Measurements from ENCODE around the gene HSPA1L. TPM values are rescaled to one million over a fixed set of nuclear protein-coding genes. Genes with fewer than 3 reads are reported as not detected.

HSPA1L gene
- total and polyA plus RNA-seq, 2 donors (not counting 3 experiments of a cell fraction or from before 2014, with no cell fraction given), result 0.32 to 0.77 TPM

GRCh38 chr6:31847276-31847978, 32.3 kb upstream of the HSPA1L start:
- DNase-seq (ENCODE audit: low read depth, low spot score) (no peak), FAIRE-seq (no peak)
- H3K27me3 ChIP-seq (ENCODE audit: control insufficient read depth in 2 of 2, insufficient read depth in 2 of 2, low read length in 2 of 2), result no peaks in the 10 kb centered on the region
- H3K4me1 ChIP-seq (ENCODE audit: control insufficient read depth, extremely low read depth, insufficient read depth, low read length), result no peaks in the 10 kb centered on the region
- ChIA-PET CTCF (interaction anchor here (1.3 kb wide), 1 partner anchor 9 kb away, joined by 4 read pairs; no protein-coding TSS in a partner anchor), POLR2A (no interaction called here)
- no peak overlapping the region for H3K4me2 ChIP-seq (ENCODE audit: insufficient read depth, low read length)
- TF ChIP-seq CTCF (IDR thresholded peaks at IDR 0.05; ENCODE audit: extremely low read depth in 1 of 2, insufficient read depth in 1 of 2, low read depth in 1 of 2, low read length in 2 of 2) (no peak), FOS (IDR thresholded peaks at IDR 0.05; ENCODE audit: borderline replicate concordance, insufficient read depth, low read length) (no peak), JUN (IDR thresholded peaks at IDR 0.05; ENCODE audit: borderline replicate concordance, insufficient read depth, insufficient read length, low read depth) (no peak), MYC (IDR thresholded peaks at IDR 0.05; ENCODE audit: low read depth, low read length) (no peak)
- dilution Hi-C loops (cut with MboI; ENCODE audit: extremely low pct_ligation_motif_present, low sequenced_read_pairs) (no loop called here), intact Hi-C loops (cut with micrococcal nuclease) (no loop called here)
- H3K4me3 ChIP-seq (replicated peaks in 1 of 3; ENCODE audit: insufficient read depth in 1 of 3, low read depth in 1 of 3, low read length in 3 of 3), result no peak overlapping the region
- no peaks in the 10 kb centered on the region for H3K9me1 ChIP-seq (replicated peaks; ENCODE audit: control insufficient read depth, extremely low read depth, insufficient read depth, low read length)
- no peak overlapping the region for H3K27ac ChIP-seq (ENCODE audit: insufficient read depth, low read depth, low read length)
- H3K79me2 ChIP-seq (ENCODE audit: control insufficient read depth, insufficient read depth, low read length), result no peaks in the 10 kb centered on the region
- H4K20me1 ChIP-seq (replicated peaks; ENCODE audit: control insufficient read depth, extremely low read depth, insufficient read depth, low read length), result no peaks in the 10 kb centered on the region
- BruUV-seq (replicated peaks), result no TSS peak
- no peak overlapping the region for H3K9ac ChIP-seq (replicated peaks; ENCODE audit: extremely low read depth, insufficient read depth, low read length)
- H3K9me3 ChIP-seq (replicated peaks; ENCODE audit: control insufficient read depth, insufficient read depth, low read length), result no peaks in the 10 kb centered on the region
- no peak overlapping the region for H2AFZ ChIP-seq (ENCODE audit: low read depth, low read length)
- H3K36me3 ChIP-seq (ENCODE audit: control insufficient read depth in 2 of 2, extremely low read depth in 1 of 2, insufficient read depth in 2 of 2, low read length in 2 of 2), result no peaks in the 10 kb centered on the region

GRCh38 chr6:31844507-31844906, 29.4 kb upstream of the HSPA1L start:
- Histone ChIP-seq H3K4me2 (ENCODE audit: insufficient read depth, low read length) (no peak overlapping the region), H4K20me1 (replicated peaks; ENCODE audit: control insufficient read depth, extremely low read depth, insufficient read depth, low read length) (no peaks in the 10 kb centered on the region), H3K4me3 (replicated peaks in 1 of 3; ENCODE audit: insufficient read depth in 1 of 3, low read depth in 1 of 3, low read length in 3 of 3) (no peak overlapping the region), H3K27ac (ENCODE audit: insufficient read depth, low read depth, low read length) (no peak overlapping the region), H3K9me1 (replicated peaks; ENCODE audit: control insufficient read depth, extremely low read depth, insufficient read depth, low read length) (no peaks in the 10 kb centered on the region), H3K9ac (replicated peaks; ENCODE audit: extremely low read depth, insufficient read depth, low read length) (no peak overlapping the region), H3K9me3 (replicated peaks; ENCODE audit: control insufficient read depth, insufficient read depth, low read length) (no peaks in the 10 kb centered on the region), H2AFZ (ENCODE audit: low read depth, low read length) (no peak overlapping the region), H3K79me2 (ENCODE audit: control insufficient read depth, insufficient read depth, low read length) (no peaks in the 10 kb centered on the region), H3K4me1 (ENCODE audit: control insufficient read depth, extremely low read depth, insufficient read depth, low read length) (no peaks in the 10 kb centered on the region), H3K36me3 (ENCODE audit: control insufficient read depth in 2 of 2, extremely low read depth in 1 of 2, insufficient read depth in 2 of 2, low read length in 2 of 2) (peaks cover 6 to 10% of the 10 kb centered on the region in 2 experiments), H3K27me3 (ENCODE audit: control insufficient read depth in 2 of 2, insufficient read depth in 2 of 2, low read length in 2 of 2) (no peaks in the 10 kb centered on the region)
- ChIA-PET CTCF (interaction anchor here (0.6 to 1.7 kb wide), 2 partner anchors 12 to 247 kb away, joined by 3 read pairs; no protein-coding TSS in a partner anchor), POLR2A (interaction anchor here (1.0 to 1.1 kb wide), 2 partner anchors 18 to 29 kb away, joined by 3 read pairs; partner anchors contain the start of genes HSPA1A, HSPA1L and NEU1)
- BruUV-seq (replicated peaks), result no TSS peak
- DNase-seq (ENCODE audit: low read depth, low spot score), result no peak
- no peak for FAIRE-seq
- intact Hi-C loops (cut with micrococcal nuclease), result no loop called here
- TF ChIP-seq JUN (IDR thresholded peaks at IDR 0.05; ENCODE audit: borderline replicate concordance, insufficient read depth, insufficient read length, low read depth) (no peak), MAX (IDR thresholded peaks at IDR 0.05; ENCODE audit: insufficient read depth, insufficient read length) (no peak), FOS (IDR thresholded peaks at IDR 0.05; ENCODE audit: borderline replicate concordance, insufficient read depth, low read length) (no peak), MYC (IDR thresholded peaks at IDR 0.05; ENCODE audit: low read depth, low read length) (no peak), EZH2 (IDR thresholded peaks at IDR 0.05; ENCODE audit: borderline replicate concordance, low read depth, low read length, severe bottlenecking) (no peak), CTCF (IDR thresholded peaks at IDR 0.05; ENCODE audit: extremely low read depth in 1 of 2, insufficient read depth in 1 of 2, low read depth in 1 of 2, low read length in 2 of 2) (no peak), POLR2A (IDR thresholded peaks at IDR 0.05; ENCODE audit: low read depth, low read length) (no peak), GATA2 (IDR thresholded peaks at IDR 0.05; ENCODE audit: insufficient read depth, insufficient read length, low read depth, low read length) (no peak), POLR2AphosphoS5 (IDR thresholded peaks at IDR 0.05; ENCODE audit: insufficient read depth, low read depth, low read length) (no peak)
- dilution Hi-C loops (cut with MboI; ENCODE audit: extremely low pct_ligation_motif_present, low sequenced_read_pairs), result no loop called here
